K562 (cell line): Measurements from ENCODE around the gene INTS1. TPM values are rescaled to one million over a fixed set of nuclear protein-coding genes. Genes with fewer than 3 reads are reported as not detected.

ENCODE experiments used
- PCBP1 ChIP-seq: fragments of 200-400 bp; formaldehyde crosslinking; IDR thresholded peaks from 2 replicates; pipeline ENCODE4 v1.6.1; 2018; ENCODE audit warnings: mild to moderate bottlenecking, low read depth, low read length; ENCODE audit not compliant: poor library complexity, severe bottlenecking
- SAP30 ChIP-seq: fragments of 200-600 bp; sonication (generic); IDR thresholded peaks from 2 replicates; pipeline ENCODE4 v1.6.1; 2012; ENCODE audit warnings: borderline replicate concordance, low read depth, mild to moderate bottlenecking, moderate library complexity, low read length, control low read depth, inconsistent platforms; ENCODE audit not compliant: insufficient read depth, poor library complexity, severe bottlenecking
- SFPQ ChIP-seq: fragments of 200-400 bp; formaldehyde crosslinking; IDR thresholded peaks from 2 replicates; pipeline ENCODE4 v1.6.1; 2017; ENCODE audit warnings: mild to moderate bottlenecking, low read depth, low read length, moderate library complexity
- SMAD2 ChIP-seq: fragments of 150-350 bp; IDR thresholded peaks from 2 replicates; pipeline ENCODE4 v1.6.1; 2014; ENCODE audit warnings: low read depth, mild to moderate bottlenecking, low read length
- USF1 ChIP-seq: sonication (generic); formaldehyde crosslinking; IDR thresholded peaks from 2 replicates; pipeline ENCODE4 v1.9.0; 2022; ENCODE audit warnings: mild to moderate bottlenecking, missing genetic modification reagents
- WHSC1 ChIP-seq: IDR thresholded peaks from one replicate; pipeline ENCODE4 v1.6.1; 2012; ENCODE audit warnings: low read length, control low read depth, inconsistent platforms
- ZMIZ1 ChIP-seq, 2 experiments: fragments of 150-350 bp in 1 of 2; IDR thresholded peaks; 2 replicates each; pipeline ENCODE4 v1.6.1; 2012 to 2016; ENCODE audit warnings: low read depth in 2 of 2, low read length in 2 of 2, mild to moderate bottlenecking in 1 of 2, moderate library complexity in 1 of 2
- ZNF584 ChIP-seq: fragments of 200-800 bp; sonication (Bioruptor generic); IDR thresholded peaks from 2 replicates; pipeline ENCODE4 v1.6.1; 2016; ENCODE audit warnings: low read depth, mild to moderate bottlenecking, missing genetic modification characterization, missing compliant biosample characterization
- ZNF699 ChIP-seq: fragments of 250-450 bp; sonication (Bioruptor Pico); IDR thresholded peaks from 2 replicates; pipeline ENCODE4 v1.8.0; 2021; ENCODE audit warnings: mild to moderate bottlenecking, moderate library complexity; ENCODE audit not compliant: insufficient replicate concordance
- polyA plus RNA-seq, 8 experiments: library from polyadenylated mRNA; depleted of rRNA in 4 of 8; stranded (reverse) in 5 of 8; unstranded in 3 of 8; fragments of >200 nt; fragmentation: Nextera tagmentation in 2 of 8; fragmentation: Illumina TruSeq in 1 of 8; extraction: Ambion mirVana in 2 of 8; extraction: Trizol in 1 of 8; gene quantifications; 2 replicates each; pipeline versions ENCODE4 v1.2.1 to v1.2.3, GENCODE V29; 2011 to 2014; ENCODE audit warnings: inconsistent platforms in 1 of 8, missing spikeins in 1 of 8
- total RNA-seq, 7 experiments: library from RNA; depleted of rRNA in 6 of 7; stranded (reverse); fragments of >200 nt in 6 of 7; fragmentation: Illumina TruSeq in 2 of 7; extraction: Trizol in 2 of 7; gene quantifications; 2 replicates each; pipeline versions ENCODE4 v1.2.1 to v1.2.3, GENCODE V29; 2011 to 2021; ENCODE audit warnings: low replicate concordance in 1 of 7
- TF ChIP-seq, protein P1 (sequence below): sonication (generic); formaldehyde crosslinking; IDR thresholded peaks from 2 replicates; pipeline ENCODE4 v1.8.1; 2023; ENCODE audit warnings: mild to moderate bottlenecking, missing genetic modification reagents, moderate library complexity
- TF ChIP-seq, protein P2 (sequence below): sonication (generic); formaldehyde crosslinking; IDR thresholded peaks from 2 replicates; pipeline ENCODE4 v1.8.0; 2022; ENCODE audit warnings: mild to moderate bottlenecking, missing genetic modification reagents
- TF ChIP-seq, protein P3 (sequence below): sonication (generic); formaldehyde crosslinking; IDR thresholded peaks from 2 replicates; pipeline ENCODE4 v1.8.1; 2023; ENCODE audit warnings: mild to moderate bottlenecking, missing genetic modification reagents

The INTS1 gene
- total and polyA plus RNA-seq, 9 of the 15 experiments (the other 6 are each of a cell fraction or from before 2014, with no cell fraction given): 0.34 to 119 (median 18.5) TPM

- TF ChIP-seq, protein P1, sequence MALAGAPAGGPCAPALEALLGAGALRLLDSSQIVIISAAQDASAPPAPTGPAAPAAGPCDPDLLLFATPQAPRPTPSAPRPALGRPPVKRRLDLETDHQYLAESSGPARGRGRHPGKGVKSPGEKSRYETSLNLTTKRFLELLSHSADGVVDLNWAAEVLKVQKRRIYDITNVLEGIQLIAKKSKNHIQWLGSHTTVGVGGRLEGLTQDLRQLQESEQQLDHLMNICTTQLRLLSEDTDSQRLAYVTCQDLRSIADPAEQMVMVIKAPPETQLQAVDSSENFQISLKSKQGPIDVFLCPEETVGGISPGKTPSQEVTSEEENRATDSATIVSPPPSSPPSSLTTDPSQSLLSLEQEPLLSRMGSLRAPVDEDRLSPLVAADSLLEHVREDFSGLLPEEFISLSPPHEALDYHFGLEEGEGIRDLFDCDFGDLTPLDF (CRISPR knock-in tag): no peak
- TF ChIP-seq SMAD2 (no peak), ZNF699 (no peak), SFPQ (no peak), PCBP1 (no peak), WHSC1 (no peak), SAP30 (peak; percentile 51), USF1 (CRISPR knock-in tag) (peak; percentile 62), ZMIZ1 (IDR thresholded peaks at IDR 0.05; ENCODE audit: low read depth in 2 of 2, low read length in 2 of 2) (no peak), ZNF584 (CRISPR knock-in tag) (no peak)
- TF ChIP-seq, protein P2, sequence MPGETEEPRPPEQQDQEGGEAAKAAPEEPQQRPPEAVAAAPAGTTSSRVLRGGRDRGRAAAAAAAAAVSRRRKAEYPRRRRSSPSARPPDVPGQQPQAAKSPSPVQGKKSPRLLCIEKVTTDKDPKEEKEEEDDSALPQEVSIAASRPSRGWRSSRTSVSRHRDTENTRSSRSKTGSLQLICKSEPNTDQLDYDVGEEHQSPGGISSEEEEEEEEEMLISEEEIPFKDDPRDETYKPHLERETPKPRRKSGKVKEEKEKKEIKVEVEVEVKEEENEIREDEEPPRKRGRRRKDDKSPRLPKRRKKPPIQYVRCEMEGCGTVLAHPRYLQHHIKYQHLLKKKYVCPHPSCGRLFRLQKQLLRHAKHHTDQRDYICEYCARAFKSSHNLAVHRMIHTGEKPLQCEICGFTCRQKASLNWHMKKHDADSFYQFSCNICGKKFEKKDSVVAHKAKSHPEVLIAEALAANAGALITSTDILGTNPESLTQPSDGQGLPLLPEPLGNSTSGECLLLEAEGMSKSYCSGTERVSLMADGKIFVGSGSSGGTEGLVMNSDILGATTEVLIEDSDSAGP (CRISPR knock-in tag): no peak
- TF ChIP-seq, protein P3, sequence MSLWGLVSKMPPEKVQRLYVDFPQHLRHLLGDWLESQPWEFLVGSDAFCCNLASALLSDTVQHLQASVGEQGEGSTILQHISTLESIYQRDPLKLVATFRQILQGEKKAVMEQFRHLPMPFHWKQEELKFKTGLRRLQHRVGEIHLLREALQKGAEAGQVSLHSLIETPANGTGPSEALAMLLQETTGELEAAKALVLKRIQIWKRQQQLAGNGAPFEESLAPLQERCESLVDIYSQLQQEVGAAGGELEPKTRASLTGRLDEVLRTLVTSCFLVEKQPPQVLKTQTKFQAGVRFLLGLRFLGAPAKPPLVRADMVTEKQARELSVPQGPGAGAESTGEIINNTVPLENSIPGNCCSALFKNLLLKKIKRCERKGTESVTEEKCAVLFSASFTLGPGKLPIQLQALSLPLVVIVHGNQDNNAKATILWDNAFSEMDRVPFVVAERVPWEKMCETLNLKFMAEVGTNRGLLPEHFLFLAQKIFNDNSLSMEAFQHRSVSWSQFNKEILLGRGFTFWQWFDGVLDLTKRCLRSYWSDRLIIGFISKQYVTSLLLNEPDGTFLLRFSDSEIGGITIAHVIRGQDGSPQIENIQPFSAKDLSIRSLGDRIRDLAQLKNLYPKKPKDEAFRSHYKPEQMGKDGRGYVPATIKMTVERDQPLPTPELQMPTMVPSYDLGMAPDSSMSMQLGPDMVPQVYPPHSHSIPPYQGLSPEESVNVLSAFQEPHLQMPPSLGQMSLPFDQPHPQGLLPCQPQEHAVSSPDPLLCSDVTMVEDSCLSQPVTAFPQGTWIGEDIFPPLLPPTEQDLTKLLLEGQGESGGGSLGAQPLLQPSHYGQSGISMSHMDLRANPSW: 0 out of 2 replicates have a peak, but pooled peaks have one; percentile 69
Observed at GRCh38 chr7:1532456-1533254, 28.5 kb upstream of the INTS1 start (continued).
